SH-SY5Y (cell line): ENCODE data around the gene STX1A.

ENCODE experiments used
- GATA2 ChIP-seq: IDR thresholded peaks from 2 replicates; pipeline ENCODE4 v1.6.1; 2011; ENCODE audit warnings: mild to moderate bottlenecking, low read depth, low read length
- GATA3 ChIP-seq: IDR thresholded peaks from 2 replicates; pipeline ENCODE4 v1.6.1; 2011; ENCODE audit warnings: low read depth, mild to moderate bottlenecking, low read length, moderate library complexity

DNA sequence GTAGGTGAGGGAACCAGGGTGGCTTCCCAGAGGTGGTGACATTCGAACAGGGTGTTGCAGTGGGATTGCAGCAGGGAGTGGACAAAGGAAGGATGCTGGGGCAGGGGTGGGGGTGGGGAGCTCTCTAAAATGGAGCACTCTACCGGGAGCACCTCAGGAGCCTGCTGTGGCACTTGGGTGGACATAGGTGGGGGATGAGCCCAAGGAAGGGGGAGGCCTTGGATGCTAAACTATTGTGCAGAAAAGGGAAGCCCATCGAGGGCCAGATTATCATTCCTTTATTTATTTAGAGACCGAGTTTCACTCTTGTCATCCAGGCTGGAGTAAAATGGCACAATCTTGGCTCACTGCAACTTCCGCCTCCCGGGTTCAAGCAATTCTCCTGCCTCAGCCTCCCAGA, 3.3 kb upstream of the STX1A start:
- TF ChIP-seq GATA2 (no peak), GATA3 (no peak)
